ENCODE results near the gene PTPRM. TPM values are rescaled to one million over a fixed set of nuclear protein-coding genes. Genes with fewer than 3 reads are reported as not detected.

Gene PTPRM
- polyA plus RNA-seq, 1 donor (not counting 4 experiments of a cell fraction or from before 2014, with no cell fraction given): 54.5 TPM

DNA sequence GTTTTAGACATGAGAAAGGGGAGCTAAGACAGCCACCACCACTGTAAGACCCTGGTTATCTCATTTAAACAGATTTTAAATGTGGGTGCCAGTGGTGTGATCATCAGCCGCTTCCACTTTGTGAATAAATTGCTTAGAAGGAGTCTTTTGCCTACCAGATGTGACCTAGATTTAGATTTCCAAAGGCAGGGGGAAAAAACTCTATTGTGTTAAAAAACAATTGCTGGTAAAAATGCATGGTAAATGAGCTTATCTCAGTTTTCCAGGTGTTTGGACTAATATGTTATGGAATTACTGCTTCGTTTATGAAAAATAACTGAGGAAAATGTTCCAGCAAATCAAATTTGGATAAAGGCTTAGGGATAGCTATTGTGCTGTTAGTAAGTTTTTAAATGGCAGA, 575.8 kb downstream of the PTPRM start:
- no peak overlapping the region for H3K27ac ChIP-seq (ENCODE audit: control insufficient read depth, insufficient read depth, low read length)
- no peak for FAIRE-seq
- H3K27me3 ChIP-seq (ENCODE audit: control insufficient read depth, extremely low read depth, insufficient read depth, low read length): no peaks in the 10 kb centered on the region

DNA sequence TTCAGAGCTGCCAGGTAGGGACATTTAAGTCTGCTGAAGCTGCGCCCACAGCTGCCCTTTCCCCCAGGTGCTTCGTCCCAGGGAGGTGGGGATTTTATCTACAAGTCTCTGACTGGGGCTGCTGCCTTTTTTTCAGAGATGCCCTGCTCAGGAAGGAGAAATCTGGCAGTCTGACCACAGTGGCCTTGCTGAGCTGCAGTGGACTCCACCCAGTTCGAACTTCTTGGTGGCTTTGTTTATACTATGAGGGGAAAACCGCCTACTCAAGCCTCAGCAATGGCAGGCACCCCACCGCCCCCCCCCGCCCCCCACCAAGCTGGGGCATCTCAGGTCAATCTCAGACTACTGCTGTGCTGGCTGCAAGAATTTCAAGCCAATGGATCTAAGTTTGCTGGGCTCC, 584.1 kb downstream of the PTPRM start:
- H3K36me3 ChIP-seq (ENCODE audit: control insufficient read depth in 2 of 2, extremely low read depth in 1 of 2, insufficient read depth in 2 of 2, low read length in 2 of 2): no peaks in the 10 kb centered on the region
- H4K20me1 ChIP-seq (ENCODE audit: control insufficient read depth, extremely low read depth, insufficient read depth, low read length): no peaks in the 10 kb centered on the region
- TF ChIP-seq EZH2 (IDR thresholded peaks at IDR 0.05; ENCODE audit: low read length): no peak
- TF ChIP-seq, protein P1, sequence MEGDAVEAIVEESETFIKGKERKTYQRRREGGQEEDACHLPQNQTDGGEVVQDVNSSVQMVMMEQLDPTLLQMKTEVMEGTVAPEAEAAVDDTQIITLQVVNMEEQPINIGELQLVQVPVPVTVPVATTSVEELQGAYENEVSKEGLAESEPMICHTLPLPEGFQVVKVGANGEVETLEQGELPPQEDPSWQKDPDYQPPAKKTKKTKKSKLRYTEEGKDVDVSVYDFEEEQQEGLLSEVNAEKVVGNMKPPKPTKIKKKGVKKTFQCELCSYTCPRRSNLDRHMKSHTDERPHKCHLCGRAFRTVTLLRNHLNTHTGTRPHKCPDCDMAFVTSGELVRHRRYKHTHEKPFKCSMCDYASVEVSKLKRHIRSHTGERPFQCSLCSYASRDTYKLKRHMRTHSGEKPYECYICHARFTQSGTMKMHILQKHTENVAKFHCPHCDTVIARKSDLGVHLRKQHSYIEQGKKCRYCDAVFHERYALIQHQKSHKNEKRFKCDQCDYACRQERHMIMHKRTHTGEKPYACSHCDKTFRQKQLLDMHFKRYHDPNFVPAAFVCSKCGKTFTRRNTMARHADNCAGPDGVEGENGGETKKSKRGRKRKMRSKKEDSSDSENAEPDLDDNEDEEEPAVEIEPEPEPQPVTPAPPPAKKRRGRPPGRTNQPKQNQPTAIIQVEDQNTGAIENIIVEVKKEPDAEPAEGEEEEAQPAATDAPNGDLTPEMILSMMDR (optimal IDR thresholded peaks at IDR 0.05 in 1 of 3, IDR thresholded peaks at IDR 0.05 in 1 of 3, conservative IDR thresholded peaks at IDR 0.05 in 1 of 3; ENCODE audit: extremely low read depth in 1 of 3, insufficient read depth in 2 of 3, low read length in 3 of 3): no peak
- no peak overlapping the region for H2AFZ ChIP-seq (ENCODE audit: control insufficient read depth, low read length)
- dilution Hi-C loops (cut with MboI; ENCODE audit: extremely low pct_ligation_motif_present, low sequenced_read_pairs): no loop called here
- H3K4me1 ChIP-seq (ENCODE audit: control insufficient read depth, extremely low read depth, insufficient read depth, low read length): peaks cover 7% of the 10 kb centered on the region
- no peaks in the 10 kb centered on the region for H3K27me3 ChIP-seq (ENCODE audit: control insufficient read depth, extremely low read depth, insufficient read depth, low read length)
- DNase-seq (ENCODE audit: low read depth, low spot score): no peak
- no peak for FAIRE-seq
- H3K79me2 ChIP-seq (ENCODE audit: control insufficient read depth, insufficient read depth, low read length): no peaks in the 10 kb centered on the region
- no peak overlapping the region for H3K4me2 ChIP-seq (ENCODE audit: control insufficient read depth, extremely low read depth, insufficient read depth, low read depth, low read length)
- no peaks in the 10 kb centered on the region for H3K9me1 ChIP-seq (ENCODE audit: control insufficient read depth, extremely low read depth, insufficient read depth, low read length)
- H3K4me3 ChIP-seq (ENCODE audit: control insufficient read depth in 2 of 3, extremely low read depth in 1 of 3, insufficient read depth in 2 of 3, low read depth in 1 of 3, low read length in 3 of 3): no peak overlapping the region
- H3K9me3 ChIP-seq (ENCODE audit: control insufficient read depth, low read depth, low read length): no peaks in the 10 kb centered on the region
- H3K9ac ChIP-seq (ENCODE audit: control insufficient read depth, extremely low read depth, insufficient read depth, low read length): no peak overlapping the region
- no peak overlapping the region for H3K27ac ChIP-seq (ENCODE audit: control insufficient read depth, insufficient read depth, low read length)

More for the DNA sequence above, 575.8 kb downstream of the PTPRM start:
- no peak overlapping the region for H3K9ac ChIP-seq (ENCODE audit: control insufficient read depth, extremely low read depth, insufficient read depth, low read length)
- H4K20me1 ChIP-seq (ENCODE audit: control insufficient read depth, extremely low read depth, insufficient read depth, low read length): no peaks in the 10 kb centered on the region
- dilution Hi-C loops (cut with MboI; ENCODE audit: extremely low pct_ligation_motif_present, low sequenced_read_pairs): no loop called here
- DNase-seq (ENCODE audit: low read depth, low spot score): no peak
- no peaks in the 10 kb centered on the region for H3K4me1 ChIP-seq (ENCODE audit: control insufficient read depth, extremely low read depth, insufficient read depth, low read length)
- H3K9me1 ChIP-seq (ENCODE audit: control insufficient read depth, extremely low read depth, insufficient read depth, low read length): no peaks in the 10 kb centered on the region
- no peaks in the 10 kb centered on the region for H3K9me3 ChIP-seq (ENCODE audit: control insufficient read depth, low read depth, low read length)
- TF ChIP-seq, protein P1 (optimal IDR thresholded peaks at IDR 0.05 in 1 of 3, IDR thresholded peaks at IDR 0.05 in 1 of 3, conservative IDR thresholded peaks at IDR 0.05 in 1 of 3; ENCODE audit: extremely low read depth in 1 of 3, insufficient read depth in 2 of 3, low read length in 3 of 3): no peak
- TF ChIP-seq EZH2 (IDR thresholded peaks at IDR 0.05; ENCODE audit: low read length): no peak
- no peaks in the 10 kb centered on the region for H3K36me3 ChIP-seq (ENCODE audit: control insufficient read depth in 2 of 2, extremely low read depth in 1 of 2, insufficient read depth in 2 of 2, low read length in 2 of 2)
- no peak overlapping the region for H3K4me2 ChIP-seq (ENCODE audit: control insufficient read depth, extremely low read depth, insufficient read depth, low read depth, low read length)
- H3K4me3 ChIP-seq (ENCODE audit: control insufficient read depth in 2 of 3, extremely low read depth in 1 of 3, insufficient read depth in 2 of 3, low read depth in 1 of 3, low read length in 3 of 3): no peak overlapping the region
- H2AFZ ChIP-seq (ENCODE audit: control insufficient read depth, low read length): no peak overlapping the region
- no peaks in the 10 kb centered on the region for H3K79me2 ChIP-seq (ENCODE audit: control insufficient read depth, insufficient read depth, low read length)
